ENCODE measurements around the gene HERC3. TPM values are rescaled to one million over a fixed set of nuclear protein-coding genes. Genes with fewer than 3 reads are reported as not detected.

HERC3 gene
- total and polyA plus RNA-seq, 2 of the 13 experiments (the other 11 are each of a cell fraction or from before 2014, with no cell fraction given): 3.8 to 6.2 TPM

DNA sequence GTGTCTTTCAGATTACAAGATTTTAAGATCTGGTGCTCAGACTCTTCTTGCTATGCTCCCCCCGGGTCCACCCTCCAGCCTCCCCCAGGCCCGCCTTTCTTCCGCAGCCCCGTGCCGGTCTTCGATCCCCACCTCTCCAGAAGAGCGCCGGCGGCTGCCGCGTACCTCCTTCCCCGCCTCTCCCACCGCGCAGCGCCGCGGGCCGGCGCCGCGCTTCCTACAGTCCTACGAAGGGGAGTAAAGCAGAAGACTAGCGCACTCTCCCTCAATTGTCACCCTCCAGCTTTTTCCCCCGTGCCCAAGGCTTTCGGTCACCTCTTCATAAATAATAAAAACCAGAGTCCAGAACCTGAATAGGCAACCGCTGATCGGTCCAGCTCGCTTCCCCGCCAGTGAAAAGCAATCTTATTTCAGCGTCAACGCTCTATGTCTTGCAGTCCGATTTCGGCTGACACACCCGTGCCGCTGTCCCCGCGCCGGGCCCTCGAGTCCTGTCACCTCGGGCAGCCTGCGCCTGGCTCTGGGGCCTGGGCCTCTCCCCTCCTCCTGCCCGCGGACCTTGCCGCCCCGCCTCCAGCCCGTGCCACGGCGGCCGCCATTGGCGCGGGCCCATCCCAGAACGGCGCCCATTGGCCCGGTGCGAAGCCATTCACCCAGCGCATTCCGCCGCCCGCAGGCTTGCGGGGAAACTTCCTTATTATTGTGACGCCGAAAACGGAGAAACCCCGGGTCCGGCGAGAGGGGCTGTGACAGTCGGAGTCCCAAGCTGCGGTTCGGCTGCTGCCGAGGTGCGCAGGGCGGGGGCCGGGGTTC, at the start of gene HERC3 (continued):
- TF ChIP-seq ZNF331 (CRISPR knock-in tag; IDR thresholded peaks at IDR 0.05) (no peak), ZNF251 (CRISPR knock-in tag; IDR thresholded peaks at IDR 0.05) (no peak), ZMYM3 (CRISPR knock-in tag; IDR thresholded peaks at IDR 0.05) (no peak), ZNF160 (CRISPR knock-in tag; IDR thresholded peaks at IDR 0.05) (no peak), PCBP1 (IDR thresholded peaks at IDR 0.05; ENCODE audit: borderline replicate concordance, low read depth, low read length) (no peak), HNRNPH1 (optimal IDR thresholded peaks at IDR 0.05; ENCODE audit: low read depth, low read length) (no peak), AGO1 (IDR thresholded peaks at IDR 0.05; ENCODE audit: low read depth, low read length, poor library complexity, severe bottlenecking) (peak; percentile 4), CREM (IDR thresholded peaks at IDR 0.05) (no peak), CREM (CRISPR knock-in tag; IDR thresholded peaks at IDR 0.05) (no peak), RFX3 (CRISPR knock-in tag; IDR thresholded peaks at IDR 0.05) (no peak), RARG (CRISPR knock-in tag; IDR thresholded peaks at IDR 0.05; ENCODE audit: low read depth) (no peak), KLF11 (CRISPR knock-in tag; IDR thresholded peaks at IDR 0.05) (0 out of 2 replicates have a peak, but pooled peaks have one; percentile 32), ZNF772 (CRISPR knock-in tag; IDR thresholded peaks at IDR 0.05) (no peak)
- TF ChIP-seq, protein P1, sequence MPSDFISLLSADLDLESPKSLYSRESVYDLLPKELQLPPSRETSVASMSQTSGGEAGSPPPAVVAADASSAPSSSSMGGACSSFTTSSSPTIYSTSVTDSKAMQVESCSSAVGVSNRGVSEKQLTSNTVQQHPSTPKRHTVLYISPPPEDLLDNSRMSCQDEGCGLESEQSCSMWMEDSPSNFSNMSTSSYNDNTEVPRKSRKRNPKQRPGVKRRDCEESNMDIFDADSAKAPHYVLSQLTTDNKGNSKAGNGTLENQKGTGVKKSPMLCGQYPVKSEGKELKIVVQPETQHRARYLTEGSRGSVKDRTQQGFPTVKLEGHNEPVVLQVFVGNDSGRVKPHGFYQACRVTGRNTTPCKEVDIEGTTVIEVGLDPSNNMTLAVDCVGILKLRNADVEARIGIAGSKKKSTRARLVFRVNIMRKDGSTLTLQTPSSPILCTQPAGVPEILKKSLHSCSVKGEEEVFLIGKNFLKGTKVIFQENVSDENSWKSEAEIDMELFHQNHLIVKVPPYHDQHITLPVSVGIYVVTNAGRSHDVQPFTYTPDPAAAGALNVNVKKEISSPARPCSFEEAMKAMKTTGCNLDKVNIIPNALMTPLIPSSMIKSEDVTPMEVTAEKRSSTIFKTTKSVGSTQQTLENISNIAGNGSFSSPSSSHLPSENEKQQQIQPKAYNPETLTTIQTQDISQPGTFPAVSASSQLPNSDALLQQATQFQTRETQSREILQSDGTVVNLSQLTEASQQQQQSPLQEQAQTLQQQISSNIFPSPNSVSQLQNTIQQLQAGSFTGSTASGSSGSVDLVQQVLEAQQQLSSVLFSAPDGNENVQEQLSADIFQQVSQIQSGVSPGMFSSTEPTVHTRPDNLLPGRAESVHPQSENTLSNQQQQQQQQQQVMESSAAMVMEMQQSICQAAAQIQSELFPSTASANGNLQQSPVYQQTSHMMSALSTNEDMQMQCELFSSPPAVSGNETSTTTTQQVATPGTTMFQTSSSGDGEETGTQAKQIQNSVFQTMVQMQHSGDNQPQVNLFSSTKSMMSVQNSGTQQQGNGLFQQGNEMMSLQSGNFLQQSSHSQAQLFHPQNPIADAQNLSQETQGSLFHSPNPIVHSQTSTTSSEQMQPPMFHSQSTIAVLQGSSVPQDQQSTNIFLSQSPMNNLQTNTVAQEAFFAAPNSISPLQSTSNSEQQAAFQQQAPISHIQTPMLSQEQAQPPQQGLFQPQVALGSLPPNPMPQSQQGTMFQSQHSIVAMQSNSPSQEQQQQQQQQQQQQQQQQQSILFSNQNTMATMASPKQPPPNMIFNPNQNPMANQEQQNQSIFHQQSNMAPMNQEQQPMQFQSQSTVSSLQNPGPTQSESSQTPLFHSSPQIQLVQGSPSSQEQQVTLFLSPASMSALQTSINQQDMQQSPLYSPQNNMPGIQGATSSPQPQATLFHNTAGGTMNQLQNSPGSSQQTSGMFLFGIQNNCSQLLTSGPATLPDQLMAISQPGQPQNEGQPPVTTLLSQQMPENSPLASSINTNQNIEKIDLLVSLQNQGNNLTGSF (CRISPR knock-in tag; IDR thresholded peaks at IDR 0.05): no peak
- TF ChIP-seq, protein P2, sequence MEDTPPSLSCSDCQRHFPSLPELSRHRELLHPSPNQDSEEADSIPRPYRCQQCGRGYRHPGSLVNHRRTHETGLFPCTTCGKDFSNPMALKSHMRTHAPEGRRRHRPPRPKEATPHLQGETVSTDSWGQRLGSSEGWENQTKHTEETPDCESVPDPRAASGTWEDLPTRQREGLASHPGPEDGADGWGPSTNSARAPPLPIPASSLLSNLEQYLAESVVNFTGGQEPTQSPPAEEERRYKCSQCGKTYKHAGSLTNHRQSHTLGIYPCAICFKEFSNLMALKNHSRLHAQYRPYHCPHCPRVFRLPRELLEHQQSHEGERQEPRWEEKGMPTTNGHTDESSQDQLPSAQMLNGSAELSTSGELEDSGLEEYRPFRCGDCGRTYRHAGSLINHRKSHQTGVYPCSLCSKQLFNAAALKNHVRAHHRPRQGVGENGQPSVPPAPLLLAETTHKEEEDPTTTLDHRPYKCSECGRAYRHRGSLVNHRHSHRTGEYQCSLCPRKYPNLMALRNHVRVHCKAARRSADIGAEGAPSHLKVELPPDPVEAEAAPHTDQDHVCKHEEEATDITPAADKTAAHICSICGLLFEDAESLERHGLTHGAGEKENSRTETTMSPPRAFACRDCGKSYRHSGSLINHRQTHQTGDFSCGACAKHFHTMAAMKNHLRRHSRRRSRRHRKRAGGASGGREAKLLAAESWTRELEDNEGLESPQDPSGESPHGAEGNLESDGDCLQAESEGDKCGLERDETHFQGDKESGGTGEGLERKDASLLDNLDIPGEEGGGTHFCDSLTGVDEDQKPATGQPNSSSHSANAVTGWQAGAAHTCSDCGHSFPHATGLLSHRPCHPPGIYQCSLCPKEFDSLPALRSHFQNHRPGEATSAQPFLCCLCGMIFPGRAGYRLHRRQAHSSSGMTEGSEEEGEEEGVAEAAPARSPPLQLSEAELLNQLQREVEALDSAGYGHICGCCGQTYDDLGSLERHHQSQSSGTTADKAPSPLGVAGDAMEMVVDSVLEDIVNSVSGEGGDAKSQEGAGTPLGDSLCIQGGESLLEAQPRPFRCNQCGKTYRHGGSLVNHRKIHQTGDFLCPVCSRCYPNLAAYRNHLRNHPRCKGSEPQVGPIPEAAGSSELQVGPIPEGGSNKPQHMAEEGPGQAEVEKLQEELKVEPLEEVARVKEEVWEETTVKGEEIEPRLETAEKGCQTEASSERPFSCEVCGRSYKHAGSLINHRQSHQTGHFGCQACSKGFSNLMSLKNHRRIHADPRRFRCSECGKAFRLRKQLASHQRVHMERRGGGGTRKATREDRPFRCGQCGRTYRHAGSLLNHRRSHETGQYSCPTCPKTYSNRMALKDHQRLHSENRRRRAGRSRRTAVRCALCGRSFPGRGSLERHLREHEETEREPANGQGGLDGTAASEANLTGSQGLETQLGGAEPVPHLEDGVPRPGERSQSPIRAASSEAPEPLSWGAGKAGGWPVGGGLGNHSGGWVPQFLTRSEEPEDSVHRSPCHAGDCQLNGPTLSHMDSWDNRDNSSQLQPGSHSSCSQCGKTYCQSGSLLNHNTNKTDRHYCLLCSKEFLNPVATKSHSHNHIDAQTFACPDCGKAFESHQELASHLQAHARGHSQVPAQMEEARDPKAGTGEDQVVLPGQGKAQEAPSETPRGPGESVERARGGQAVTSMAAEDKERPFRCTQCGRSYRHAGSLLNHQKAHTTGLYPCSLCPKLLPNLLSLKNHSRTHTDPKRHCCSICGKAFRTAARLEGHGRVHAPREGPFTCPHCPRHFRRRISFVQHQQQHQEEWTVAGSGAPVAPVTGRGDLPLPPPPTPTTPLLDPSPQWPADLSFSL (CRISPR knock-in tag; IDR thresholded peaks at IDR 0.05): no peak
- TF ChIP-seq, protein P3, sequence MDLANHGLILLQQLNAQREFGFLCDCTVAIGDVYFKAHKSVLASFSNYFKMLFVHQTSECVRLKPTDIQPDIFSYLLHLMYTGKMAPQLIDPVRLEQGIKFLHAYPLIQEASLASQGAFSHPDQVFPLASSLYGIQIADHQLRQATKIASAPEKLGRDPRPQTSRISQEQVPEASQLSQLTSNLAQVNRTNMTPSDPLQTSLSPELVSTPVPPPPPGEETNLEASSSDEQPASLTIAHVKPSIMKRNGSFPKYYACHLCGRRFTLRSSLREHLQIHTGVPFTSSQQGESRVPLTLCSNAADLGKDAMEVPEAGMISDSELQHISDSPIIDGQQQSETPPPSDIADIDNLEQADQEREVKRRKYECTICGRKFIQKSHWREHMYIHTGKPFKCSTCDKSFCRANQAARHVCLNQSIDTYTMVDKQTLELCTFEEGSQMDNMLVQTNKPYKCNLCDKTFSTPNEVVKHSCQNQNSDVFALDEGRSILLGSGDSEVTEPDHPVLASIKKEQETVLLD (CRISPR knock-in tag; IDR thresholded peaks at IDR 0.05; ENCODE audit: low read depth): 0 out of 2 replicates have a peak, but pooled peaks have one; percentile 31
